ENCODE data around the gene CEP72.

GRCh38 chr5:566636-567309 is 45.4 kb upstream of the CEP72 start:
- TF ChIP-seq SUZ12 (IDR thresholded peaks at IDR 0.05) (no peak), TARDBP (IDR thresholded peaks at IDR 0.05) (no peak), HDGF (IDR thresholded peaks at IDR 0.05; ENCODE audit: borderline replicate concordance) (no peak), PKNOX1 (IDR thresholded peaks at IDR 0.05) (no peak), FOXK2 (IDR thresholded peaks at IDR 0.05) (no peak), FOXA1 (IDR thresholded peaks at IDR 0.05) (no peak), SP1 (IDR thresholded peaks at IDR 0.05) (no peak), FOXM1 (IDR thresholded peaks at IDR 0.05; ENCODE audit: borderline replicate concordance) (no peak), L3MBTL2 (conservative IDR thresholded peaks at IDR 0.05) (no peak), LEF1 (IDR thresholded peaks at IDR 0.05; ENCODE audit: borderline replicate concordance) (no peak), ARNT (IDR thresholded peaks at IDR 0.05) (no peak), ZNF384 (IDR thresholded peaks at IDR 0.05) (no peak), ELF4 (IDR thresholded peaks at IDR 0.05) (no peak)
